Stomach (tissue), 9 donors: ENCODE measurements around the gene FN3K. TPM values are rescaled to one million over a fixed set of nuclear protein-coding genes. Genes with fewer than 3 reads are reported as not detected.
A peak's percentile ranks its signal among the peaks of the same experiment; 100 is the strongest.

ENCODE experiments used
- DNase-seq, 2 donors: peaks; one replicate each; pipeline versions ENCODE4 v3.0.0 to v3.0.0-alpha.2; 2013 to 2019
- H3K27ac ChIP-seq, 5 donors: fragments of 200-600 bp in 4 of 5; sonication (generic) in 4 of 5; one replicate each; pipeline ENCODE4 v1.5.1; 2013 to 2019; ENCODE audit warnings: mild to moderate bottlenecking in 1 of 5, moderate library complexity in 1 of 5
- H3K27me3 ChIP-seq, 3 donors: fragments of 200-600 bp; sonication (generic); one replicate each; pipeline ENCODE4 v1.5.1; 2017 to 2019; ENCODE audit warnings: mixed run types in 1 of 3
- H3K36me3 ChIP-seq, 4 donors: fragments of 200-600 bp; sonication (generic); 1 replicate in 3 of 4; 2 replicates in 1 of 4; pipeline ENCODE4 v1.5.1; 2016 to 2019
- H3K4me1 ChIP-seq, 4 donors: fragments of 200-600 bp; sonication (generic); one replicate each; pipeline ENCODE4 v1.5.1; 2016 to 2019
- H3K4me3 ChIP-seq, 4 donors: fragments of 200-600 bp; sonication (generic) in 3 of 4; one replicate each; pipeline ENCODE4 v1.5.1; 2016 to 2019; ENCODE audit warnings: mild to moderate bottlenecking in 1 of 4
- H3K9me3 ChIP-seq, 4 donors: fragments of 200-600 bp; sonication (generic); one replicate each; pipeline ENCODE4 v1.5.1; 2016 to 2019
- CTCF ChIP-seq, 7 experiments: fragments of 450-650 bp in 4 of 7; fragments of 200-600 bp in 3 of 7; sonication (generic) in 3 of 7; IDR thresholded peaks; one replicate each; pipeline ENCODE4 v1.5.1; 2016 to 2019; ENCODE audit warnings: antibody characterized with exemption in 7 of 7, control low read depth in 2 of 7, mild to moderate bottlenecking in 1 of 7
- EP300 ChIP-seq: sonication (generic); formaldehyde crosslinking; IDR thresholded peaks from one replicate; pipeline ENCODE4 v1.6.1; 2017; ENCODE audit warnings: antibody characterized with exemption
- POLR2A ChIP-seq, 4 donors: fragments of 450-650 bp; IDR thresholded peaks; one replicate each; pipeline ENCODE4 v1.6.1; 2016; ENCODE audit warnings: antibody characterized with exemption in 4 of 4, control low read depth in 2 of 4, mild to moderate bottlenecking in 1 of 4, moderate library complexity in 1 of 4
- POLR2AphosphoS5 ChIP-seq, 3 donors: sonication (generic); formaldehyde crosslinking; IDR thresholded peaks; one replicate each; pipeline ENCODE4 v1.6.1; 2016; ENCODE audit warnings: antibody characterized with exemption in 3 of 3
- WGBS, 5 donors: extraction: QIAGEN DNeasy Blood & Tissue Kit in 3 of 5; methylation state at CpG; one replicate each; pipeline versions ENCODE4 v1.1.5 to v1.1.7; 2013 to 2018; 5-methylcytosine and 5-hydroxymethylcytosine counted together
- intact Hi-C: fragments of 100-400 bp; cut with DNase I; formaldehyde crosslinking; loops from one replicate; pipeline ENCODE4 v1.15.1; 2023; ENCODE audit warnings: low total_unique reads
- polyA plus RNA-seq, 3 donors: library from polyadenylated mRNA; stranded (reverse); fragments of 200-250 nt; gene quantifications; one replicate each; pipeline ENCODE4 v1.2.3, GENCODE V29; 2013
- total RNA-seq, 5 donors: library from RNA; depleted of rRNA; stranded (reverse); fragments of >200 nt; gene quantifications; one replicate each; pipeline versions ENCODE4 v1.1.0 to v1.2.3, GENCODE V29; 2014 to 2016
- donor health status: healthy with polysubstance abuse.
- donor health status: Bipolar disorder and iron deficiency.
- donor health status: healthy.

FN3K gene
- total and polyA plus RNA-seq, 8 donors, result 13.0 to 59.5 (median 16.4) TPM

- peak in 1 of 2 donors; percentile 60 for DNase-seq
- WGBS, 5 donors, result 37 to 52% (median 39%) methylated on average over 20 of the region's 20 CpGs
- intact Hi-C loops, result no loop called here
- peaks cover 13 to 37% (median 32%) of the 10 kb centered on the region in 4 donors for H3K4me1 ChIP-seq
- no peaks in the 10 kb centered on the region for H3K9me3 ChIP-seq
- TF ChIP-seq POLR2A (IDR thresholded peaks at IDR 0.05) (no peak), EP300 (no peak), CTCF (IDR thresholded peaks at IDR 0.05) (no peak), POLR2AphosphoS5 (IDR thresholded peaks at IDR 0.05) (no peak)
- H3K36me3 ChIP-seq, result no peaks in the 10 kb centered on the region
- no peak overlapping the region for H3K27ac ChIP-seq
- peaks cover 0 to 5% (median 0%) of the 10 kb centered on the region in 3 donors for H3K27me3 ChIP-seq
- no peak overlapping the region for H3K4me3 ChIP-seq
Measured at GRCh38 chr17:82702231-82702927, 33.0 kb upstream of the FN3K start.

GRCh38 chr17:82703036-82703745 lies 32.2 kb upstream of the FN3K start:
- Histone ChIP-seq H3K4me3 (no peak overlapping the region), H3K27me3 (no peaks in the 10 kb centered on the region), H3K36me3 (no peaks in the 10 kb centered on the region), H3K27ac (no peak overlapping the region), H3K4me1 (peaks cover 13 to 29% (median 25%) of the 10 kb centered on the region in 4 donors), H3K9me3 (no peaks in the 10 kb centered on the region)
- DNase-seq, result no peak
- intact Hi-C loops, result no loop called here
- WGBS, 5 donors, result 80 to 88% (median 84%) methylated on average over 17 to 26 of the region's 26 CpGs
- TF ChIP-seq CTCF (IDR thresholded peaks at IDR 0.05), result no peak
- TF ChIP-seq EP300, result no peak
- no peak for TF ChIP-seq POLR2AphosphoS5 (IDR thresholded peaks at IDR 0.05)
- TF ChIP-seq POLR2A (IDR thresholded peaks at IDR 0.05), result no peak

- H3K9me3 ChIP-seq, result no peaks in the 10 kb centered on the region
- TF ChIP-seq POLR2A (IDR thresholded peaks at IDR 0.05) (no peak), CTCF (IDR thresholded peaks at IDR 0.05) (no peak), POLR2AphosphoS5 (IDR thresholded peaks at IDR 0.05) (no peak), EP300 (no peak)
- H3K27me3 ChIP-seq, result no peaks in the 10 kb centered on the region
- H3K4me1 ChIP-seq, result peaks cover 10 to 25% (median 21%) of the 10 kb centered on the region in 4 donors
- no peak overlapping the region for H3K27ac ChIP-seq
- 61 to 69% (median 65%) methylated on average over 38 of the region's 38 CpGs for WGBS, 5 donors
- no peaks in the 10 kb centered on the region for H3K36me3 ChIP-seq
- H3K4me3 ChIP-seq, result no peak overlapping the region
- peak; percentile 51 to 65 for DNase-seq
- intact Hi-C loops, result no loop called here
Measured at GRCh38 chr17:82703935-82704865, 31.2 kb upstream of the FN3K start.

- no peak for DNase-seq
- TF ChIP-seq POLR2AphosphoS5 (IDR thresholded peaks at IDR 0.05) (no peak), EP300 (no peak), POLR2A (IDR thresholded peaks at IDR 0.05) (no peak), CTCF (IDR thresholded peaks at IDR 0.05) (no peak)
- Histone ChIP-seq H3K9me3 (no peaks in the 10 kb centered on the region), H3K4me1 (peaks cover 5 to 19% (median 16%) of the 10 kb centered on the region in 4 donors), H3K4me3 (no peak overlapping the region), H3K27ac (no peak overlapping the region), H3K36me3 (no peaks in the 10 kb centered on the region), H3K27me3 (no peaks in the 10 kb centered on the region)
- WGBS, 5 donors, result 81 to 89% (median 84%) methylated on average over 12 to 13 of the region's 13 CpGs
- intact Hi-C loops, result no loop called here
Measured at GRCh38 chr17:82704886-82705285, 30.5 kb upstream of the FN3K start.
